CD14-positive monocyte (primary cell): Measurements from ENCODE around the gene CCL26. TPM values are rescaled to one million over a fixed set of nuclear protein-coding genes. Genes with fewer than 3 reads are reported as not detected.

ENCODE experiments used
- DNase-seq, 3 donors: peaks; one replicate each; pipeline ENCODE4 v3.0.0-alpha.2; 2011 to 2022
- H2AFZ ChIP-seq: 2 replicates; pipeline ENCODE4 v1.6.0; 2012; ENCODE audit warnings: mild to moderate bottlenecking, low read depth, low read length, inconsistent platforms; ENCODE audit not compliant: insufficient read depth, poor library complexity, severe bottlenecking
- H3K27ac ChIP-seq, 2 donors: 1 replicate in 1 of 2; 2 replicates in 1 of 2; pipeline ENCODE4 v1.5.1; 2012 to 2013; ENCODE audit warnings: low read length in 2 of 2, control low read depth in 1 of 2, inconsistent platforms in 1 of 2, low read depth in 1 of 2, mild to moderate bottlenecking in 1 of 2
- H3K27me3 ChIP-seq, 2 donors: one replicate each; pipeline versions ENCODE4 v1.6.0 to v1.6.1; 2011 to 2013; ENCODE audit warnings: low read length in 2 of 2; ENCODE audit not compliant: control insufficient read depth in 2 of 2, insufficient read depth in 2 of 2
- H3K36me3 ChIP-seq, 2 donors: replicated peaks in 1 of 2; 1 replicate in 1 of 2; 2 replicates in 1 of 2; pipeline versions ENCODE4 v1.5.1 to v1.6.1; 2012 to 2013; ENCODE audit warnings: low read length in 2 of 2, control low read depth in 1 of 2, inconsistent platforms in 1 of 2, mild to moderate bottlenecking in 1 of 2; ENCODE audit not compliant: insufficient read depth in 2 of 2, control insufficient read depth in 1 of 2
- H3K4me1 ChIP-seq, 2 donors: 1 replicate in 1 of 2; 2 replicates in 1 of 2; pipeline versions ENCODE4 v1.5.1 to v1.6.1; 2012 to 2013; ENCODE audit warnings: low read length in 2 of 2, control low read depth in 1 of 2, inconsistent platforms in 1 of 2, mild to moderate bottlenecking in 1 of 2, moderate library complexity in 1 of 2; ENCODE audit not compliant: insufficient read depth in 2 of 2, control insufficient read depth in 1 of 2
- H3K4me2 ChIP-seq: replicated peaks from 2 replicates; pipeline ENCODE3; 2012; ENCODE audit warnings: low read length, moderate library complexity, mild to moderate bottlenecking; ENCODE audit not compliant: poor library complexity, severe bottlenecking; ENCODE audit errors: extremely low read depth
- H3K4me3 ChIP-seq, 3 experiments: fragments of 200-600 bp in 1 of 3; sonication (generic) in 1 of 3; replicated peaks in 1 of 3; 1 replicate in 2 of 3; 2 replicates in 1 of 3; pipeline ENCODE4 v1.5.1; 2011 to 2013; ENCODE audit warnings: low read length in 3 of 3, mild to moderate bottlenecking in 3 of 3, control low read depth in 2 of 3, low read depth in 2 of 3, inconsistent platforms in 1 of 3, moderate library complexity in 1 of 3
- H3K79me2 ChIP-seq: 2 replicates; pipeline ENCODE4 v1.6.0; 2012; ENCODE audit warnings: mild to moderate bottlenecking, control low read depth, inconsistent platforms, low read length, moderate library complexity; ENCODE audit not compliant: insufficient read depth
- H3K9ac ChIP-seq: 2 replicates; pipeline ENCODE4 v1.6.0; 2017; ENCODE audit warnings: low read length, mild to moderate bottlenecking; ENCODE audit not compliant: insufficient read depth, poor library complexity, severe bottlenecking
- H3K9me3 ChIP-seq, 2 donors: replicated peaks in 1 of 2; 1 replicate in 1 of 2; 2 replicates in 1 of 2; pipeline versions ENCODE4 v1.5.1 to v1.6.1; 2012 to 2013; ENCODE audit warnings: low read length in 2 of 2, control low read depth in 1 of 2; ENCODE audit not compliant: control insufficient read depth in 1 of 2, insufficient read depth in 1 of 2
- H4K20me1 ChIP-seq: 2 replicates; pipeline ENCODE4 v1.6.0; 2012; ENCODE audit warnings: mild to moderate bottlenecking, low read length, control low read depth, moderate library complexity; ENCODE audit not compliant: insufficient read depth
- H3K27ac Mint-ChIP-seq, 7 donors: one replicate each; pipeline ENCODE4 v1.8.0; 2020; ENCODE audit warnings: mild to moderate bottlenecking in 7 of 7, mixed read lengths in 7 of 7, moderate library complexity in 6 of 7, inconsistent platforms in 2 of 7
- H3K27me3 Mint-ChIP-seq, 3 donors: one replicate each; pipeline ENCODE4 v1.8.0; 2021 to 2022; ENCODE audit warnings: low read depth in 3 of 3, mild to moderate bottlenecking in 3 of 3, mixed read lengths in 3 of 3, moderate library complexity in 3 of 3, inconsistent platforms in 1 of 3
- H3K36me3 Mint-ChIP-seq, 2 donors: one replicate each; pipeline ENCODE4 v1.8.0; 2020; ENCODE audit warnings: mixed read lengths in 2 of 2, inconsistent platforms in 1 of 2, mild to moderate bottlenecking in 1 of 2
- H3K4me1 Mint-ChIP-seq: one replicate; pipeline ENCODE4 v1.8.0; 2020; ENCODE audit warnings: mild to moderate bottlenecking, mixed read lengths
- H3K4me3 Mint-ChIP-seq, 2 donors: one replicate each; pipeline ENCODE4 v1.8.0; 2020; ENCODE audit warnings: mild to moderate bottlenecking in 2 of 2, mixed read lengths in 2 of 2, moderate library complexity in 1 of 2
- H3K9me3 Mint-ChIP-seq, 7 donors: one replicate each; pipeline ENCODE4 v1.8.0; 2020 to 2022; ENCODE audit warnings: mixed read lengths in 7 of 7, mild to moderate bottlenecking in 6 of 7, moderate library complexity in 6 of 7, inconsistent platforms in 2 of 7
- WGBS: methylation state at CpG from one replicate; pipeline ENCODE4 v1.1.5; 2013; ENCODE audit warnings: missing lambda C conversion rate; ENCODE audit not compliant: insufficient coverage; 5-methylcytosine and 5-hydroxymethylcytosine counted together
- intact Hi-C, 2 donors: fragments of 100-400 bp; cut with micrococcal nuclease; formaldehyde crosslinking; loops; one replicate each; pipeline versions ENCODE4 v1.15.0 to v1.15.1; 2023
- polyA plus RNA-seq, 3 donors: library from polyadenylated mRNA; depleted of rRNA in 1 of 3; unstranded in 2 of 3; stranded (reverse) in 1 of 3; fragments of 300-500 nt in 2 of 3; fragments of >200 nt in 1 of 3; fragmentation: Illumina TruSeq in 2 of 3; gene quantifications; 1 replicate in 2 of 3; 2 replicates in 1 of 3; pipeline ENCODE4 v1.2.3, GENCODE V29; 2012 to 2021
- TF ChIP-seq, protein P1 (sequence below): fragments of 200-600 bp; IDR thresholded peaks from one replicate; pipeline ENCODE4 v1.8.0; 2022; ENCODE audit warnings: antibody characterized with exemption, mild to moderate bottlenecking

Gene CCL26
- polyA plus RNA-seq, 3 donors = not detected

DNA sequence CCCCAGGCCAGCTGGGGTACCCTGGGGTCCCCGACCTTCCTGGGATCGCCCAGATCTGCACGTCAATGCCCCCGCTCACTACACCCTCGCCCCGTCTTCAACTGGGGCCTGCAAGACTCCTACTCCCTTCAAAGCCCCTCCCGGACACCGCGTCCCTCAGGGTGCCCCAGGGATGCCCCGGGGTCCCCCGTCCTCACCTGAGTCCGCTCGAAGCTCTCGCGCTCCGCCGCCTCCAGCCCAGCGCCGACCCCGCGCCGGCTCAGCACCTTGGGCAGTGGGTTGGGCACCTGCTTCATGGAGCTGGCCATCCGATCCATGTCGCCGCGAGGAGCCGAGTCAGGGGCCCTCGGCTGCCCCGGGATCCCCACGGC, 33.4 kb downstream of the CCL26 start, which contains the start of gene HIP1:
Gene HIP1, minus strand, starts transcription at position 338 of the 371 bp plus-strand sequence. Its CDS starts 21 bp downstream, at position 317.
- Mint-ChIP-seq H3K27ac (peak within 1 kb of the TSS; percentile 94 to 99 (median 98)), H3K4me3 (peak within 1 kb of the TSS; percentile 95 to 96), H3K27me3 (peaks cover 1 to 8% (median 8%) of the 10 kb centered on the region in 3 donors), H3K36me3 (peaks cover 0 to under 1% of the 10 kb centered on the region in 2 donors), H3K9me3 (no peaks in the 10 kb centered on the region), H3K4me1 (peaks cover 34% of the 10 kb centered on the region)
- H3K9ac ChIP-seq = peak within 1 kb of the TSS; percentile 81
- H3K27me3 ChIP-seq = no peaks in the 10 kb centered on the region
- peaks cover 36 to 40% of the 10 kb centered on the region in 2 donors for H3K4me1 ChIP-seq
- TF ChIP-seq, protein P1, sequence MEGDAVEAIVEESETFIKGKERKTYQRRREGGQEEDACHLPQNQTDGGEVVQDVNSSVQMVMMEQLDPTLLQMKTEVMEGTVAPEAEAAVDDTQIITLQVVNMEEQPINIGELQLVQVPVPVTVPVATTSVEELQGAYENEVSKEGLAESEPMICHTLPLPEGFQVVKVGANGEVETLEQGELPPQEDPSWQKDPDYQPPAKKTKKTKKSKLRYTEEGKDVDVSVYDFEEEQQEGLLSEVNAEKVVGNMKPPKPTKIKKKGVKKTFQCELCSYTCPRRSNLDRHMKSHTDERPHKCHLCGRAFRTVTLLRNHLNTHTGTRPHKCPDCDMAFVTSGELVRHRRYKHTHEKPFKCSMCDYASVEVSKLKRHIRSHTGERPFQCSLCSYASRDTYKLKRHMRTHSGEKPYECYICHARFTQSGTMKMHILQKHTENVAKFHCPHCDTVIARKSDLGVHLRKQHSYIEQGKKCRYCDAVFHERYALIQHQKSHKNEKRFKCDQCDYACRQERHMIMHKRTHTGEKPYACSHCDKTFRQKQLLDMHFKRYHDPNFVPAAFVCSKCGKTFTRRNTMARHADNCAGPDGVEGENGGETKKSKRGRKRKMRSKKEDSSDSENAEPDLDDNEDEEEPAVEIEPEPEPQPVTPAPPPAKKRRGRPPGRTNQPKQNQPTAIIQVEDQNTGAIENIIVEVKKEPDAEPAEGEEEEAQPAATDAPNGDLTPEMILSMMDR = no peak
- no peaks in the 10 kb centered on the region for H3K9me3 ChIP-seq
- H3K4me2 ChIP-seq = peak within 1 kb of the TSS; percentile 84
- H4K20me1 ChIP-seq = peaks cover 2% of the 10 kb centered on the region
- H2AFZ ChIP-seq = peak within 1 kb of the TSS; percentile 94
- no peaks in the 10 kb centered on the region for H3K36me3 ChIP-seq
- H3K79me2 ChIP-seq = peaks cover 6% of the 10 kb centered on the region
- intact Hi-C loops = loop anchor here in 1 of 2 donors (5.0 kb wide), 1 partner anchor 66 kb away; no protein-coding TSS in a partner anchor
- no peak for DNase-seq
- peak within 1 kb of the TSS; percentile 90 to 93 for H3K27ac ChIP-seq
- WGBS = under 1% methylated on average over 27 of the region's 30 CpGs
- H3K4me3 ChIP-seq = peak within 1 kb of the TSS; percentile 80 to 95 (median 92)

DNA sequence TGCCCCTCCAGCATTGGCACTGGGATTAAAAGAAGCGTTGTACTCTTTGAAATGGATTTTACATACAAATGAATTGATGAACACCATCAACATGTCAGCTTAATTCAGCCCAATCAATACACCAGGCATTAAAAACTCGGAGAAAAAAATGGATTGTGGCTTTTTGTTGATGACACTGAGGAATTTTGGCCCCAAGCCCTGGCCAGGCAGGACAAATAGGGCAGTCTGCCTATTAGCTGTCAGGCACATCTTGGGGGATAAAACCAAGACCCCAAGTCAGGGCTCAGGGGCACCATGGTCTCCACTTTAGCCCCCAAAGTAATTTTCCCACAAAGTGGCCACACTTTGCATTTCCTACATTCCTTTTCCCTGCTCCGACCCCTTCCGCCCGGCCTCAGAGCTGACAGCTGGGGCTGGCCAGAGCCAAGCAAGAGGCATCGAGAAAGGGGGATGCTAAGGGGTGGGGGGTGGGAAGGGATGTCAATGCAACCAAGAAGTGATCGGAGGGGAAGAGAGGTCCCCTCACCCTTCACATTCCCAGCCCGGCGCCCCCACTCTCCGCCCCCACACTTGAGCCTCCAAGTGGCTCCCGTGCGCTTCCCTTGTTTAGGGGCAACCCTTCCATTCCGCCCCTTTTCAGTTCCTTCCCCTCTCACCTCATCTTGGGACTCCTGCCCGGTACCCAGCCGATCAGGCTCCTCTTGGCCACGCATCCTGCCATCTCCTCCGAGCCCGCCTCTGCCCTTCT, 34.0 kb downstream of the CCL26 start:
- H3K9ac ChIP-seq = peak overlapping the region; percentile 79
- H4K20me1 ChIP-seq = peaks cover 2% of the 10 kb centered on the region
- peak overlapping the region; percentile 94 for H2AFZ ChIP-seq
- WGBS = 0% methylated on average over 10 of the region's 18 CpGs
- H3K4me2 ChIP-seq = peak overlapping the region; percentile 84
- no peaks in the 10 kb centered on the region for H3K27me3 ChIP-seq
- intact Hi-C loops = loop anchor here in 1 of 2 donors (5.0 kb wide), 1 partner anchor 66 kb away; no protein-coding TSS in a partner anchor
- H3K27ac Mint-ChIP-seq = peak overlapping the region; percentile 73 to 96 (median 79)
- H3K27me3 Mint-ChIP-seq = peaks cover 2 to 8% (median 4%) of the 10 kb centered on the region in 3 donors
- H3K4me3 ChIP-seq = peak overlapping the region; percentile 80 to 95 (median 92)
- DNase-seq = no peak
- peaks cover 36 to 40% of the 10 kb centered on the region in 2 donors for H3K4me1 ChIP-seq
- H3K36me3 Mint-ChIP-seq = peaks cover 0 to 6% of the 10 kb centered on the region in 2 donors
- H3K9me3 Mint-ChIP-seq = no peaks in the 10 kb centered on the region
- H3K79me2 ChIP-seq = peaks cover 6% of the 10 kb centered on the region
- H3K9me3 ChIP-seq = no peaks in the 10 kb centered on the region
- peak overlapping the region in 1 of 2 donors; percentile 68 for H3K27ac ChIP-seq
- TF ChIP-seq, protein P1 = no peak
- H3K4me1 Mint-ChIP-seq = peaks cover 38% of the 10 kb centered on the region
- peak overlapping the region; percentile 93 to 95 for H3K4me3 Mint-ChIP-seq
- no peaks in the 10 kb centered on the region for H3K36me3 ChIP-seq
